GM19099 (cell line): ENCODE measurements around the gene CYB5D1.

Experiments used
- POLR2A ChIP-seq: IDR thresholded peaks from 3 replicates; pipeline ENCODE4 v1.6.1; 2011; ENCODE audit warnings: low read depth; ENCODE audit not compliant: insufficient read length; ENCODE audit errors: extremely low read depth

The CYB5D1 gene

DNA sequence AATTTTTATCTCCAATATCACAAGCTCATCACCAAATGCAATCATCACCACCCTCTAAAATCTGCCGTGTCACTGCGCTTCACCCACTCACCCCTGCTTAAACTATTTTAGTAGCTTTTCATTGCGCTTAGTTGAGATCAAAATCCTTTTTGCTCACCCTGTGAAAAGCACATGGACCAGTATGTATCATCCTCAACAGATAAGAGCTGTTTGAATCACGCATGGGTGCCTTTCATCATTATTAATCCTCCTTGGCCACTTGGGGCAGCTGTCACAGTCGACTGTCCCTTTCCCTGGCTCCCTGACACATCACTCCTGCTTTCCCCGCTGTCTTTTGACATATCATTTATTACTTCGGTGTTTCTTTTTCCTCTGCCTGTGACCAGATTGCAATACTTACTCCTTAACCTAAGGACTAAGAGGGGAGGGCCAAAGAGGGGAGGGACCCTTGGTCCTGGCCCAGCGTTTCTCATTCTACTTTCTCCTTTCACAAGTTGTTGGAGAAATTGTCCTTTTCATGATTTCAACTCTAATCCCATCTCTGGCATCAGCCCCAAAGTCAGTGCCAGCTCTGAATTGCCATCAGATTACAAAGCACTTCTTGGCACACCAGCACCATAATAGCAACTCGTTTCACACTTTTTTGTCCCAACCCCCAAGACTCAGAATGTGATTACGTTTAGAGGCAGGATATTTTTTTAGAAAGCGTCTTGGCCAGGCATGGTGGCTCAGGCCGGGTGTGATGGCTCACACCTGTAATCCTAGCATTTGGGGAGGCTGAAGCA is 32.4 kb upstream of the CYB5D1 start:
- no peak for TF ChIP-seq POLR2A

DNA sequence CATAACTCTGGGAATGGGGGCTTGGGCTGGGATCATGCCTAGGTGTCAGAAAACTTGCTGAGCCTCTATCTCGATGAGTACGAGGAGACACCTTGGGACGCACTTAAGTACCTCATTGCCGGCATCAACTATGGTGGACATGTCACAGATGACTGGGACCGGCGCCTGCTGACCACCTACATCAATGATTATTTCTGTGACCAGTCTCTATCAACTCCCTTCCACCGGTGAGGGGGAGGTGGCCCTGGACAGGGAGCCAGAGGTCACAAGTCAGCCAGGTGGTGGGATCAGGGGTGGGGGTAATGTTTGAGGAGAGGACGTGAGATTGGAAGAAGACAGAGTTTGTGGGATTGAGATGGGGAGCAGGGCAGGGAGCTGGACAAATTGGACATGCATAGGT is 27.2 kb upstream of the CYB5D1 start:
- no peak for TF ChIP-seq POLR2A

DNA sequence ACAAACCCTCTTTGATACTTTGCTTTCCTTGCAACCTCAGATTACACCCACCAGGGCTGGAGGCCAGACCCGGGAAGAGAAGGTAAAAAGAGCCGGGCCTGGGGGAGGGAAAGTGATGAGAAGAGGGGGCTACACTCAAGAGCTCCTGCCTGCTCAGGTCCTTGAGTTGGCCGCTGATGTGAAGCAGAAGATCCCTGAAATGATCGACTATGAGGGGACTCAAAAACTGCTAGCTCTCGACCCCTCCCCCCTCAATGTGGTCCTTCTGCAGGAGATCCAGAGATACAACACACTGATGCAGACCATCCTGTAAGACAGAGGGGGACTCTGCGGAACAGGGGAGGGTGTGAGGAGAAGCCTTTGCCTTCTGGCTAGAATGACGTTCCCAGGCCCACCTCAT is 26.6 kb upstream of the CYB5D1 start:
- no peak for TF ChIP-seq POLR2A

DNA sequence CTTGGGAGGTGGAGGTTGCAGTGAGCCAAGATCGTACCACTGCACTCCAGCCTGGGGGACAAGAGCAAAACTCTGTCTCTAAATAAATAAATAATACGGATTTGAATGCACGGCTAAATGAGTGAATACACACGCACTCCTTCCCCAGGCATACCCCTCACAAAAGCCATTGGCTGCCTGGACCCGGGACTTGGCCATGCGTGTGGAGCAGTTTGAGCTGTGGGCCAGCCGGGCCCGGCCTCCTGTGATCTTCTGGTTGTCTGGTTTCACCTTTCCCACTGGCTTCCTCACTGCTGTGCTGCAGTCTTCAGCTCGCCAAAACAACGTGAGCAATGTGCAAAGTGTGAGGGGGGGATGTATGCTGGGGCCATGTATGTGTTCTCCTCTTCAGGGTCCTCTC is 25.4 kb upstream of the CYB5D1 start:
- TF ChIP-seq POLR2A = no peak

DNA sequence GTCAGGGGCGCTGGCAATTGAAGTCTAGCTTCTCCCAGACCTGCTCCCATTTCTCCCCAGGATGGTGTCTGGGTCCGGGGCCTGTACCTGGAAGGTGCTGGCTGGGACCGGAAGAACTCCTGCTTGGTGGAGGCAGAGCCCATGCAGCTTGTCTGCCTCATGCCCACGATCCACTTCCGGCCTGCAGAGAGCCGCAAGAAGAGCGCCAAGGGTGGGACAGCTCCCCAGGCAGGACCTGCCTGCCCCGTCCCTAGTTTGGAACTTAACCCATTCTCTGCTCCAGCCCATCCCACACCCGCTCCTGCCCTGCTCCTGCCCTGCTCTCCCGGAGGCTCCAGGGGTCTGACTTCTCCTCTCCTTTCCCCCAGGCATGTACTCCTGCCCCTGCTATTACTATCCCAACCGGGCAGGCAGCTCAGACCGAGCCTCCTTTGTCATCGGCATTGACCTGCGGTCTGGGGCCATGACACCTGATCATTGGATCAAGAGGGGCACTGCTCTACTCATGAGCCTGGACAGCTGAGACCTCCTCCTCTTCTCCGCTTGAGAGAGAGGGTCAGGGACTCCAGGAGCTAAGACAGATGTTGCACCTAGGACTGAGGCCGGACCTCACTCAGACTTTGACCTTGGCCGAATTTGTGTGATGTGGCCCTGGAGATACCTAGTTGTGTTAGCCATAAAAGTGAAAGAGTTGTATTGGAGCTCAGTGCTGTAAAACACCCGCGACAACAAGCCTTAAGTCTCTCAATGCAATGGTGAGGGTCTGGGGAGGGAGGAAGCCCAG is 24.6 kb upstream of the CYB5D1 start:
- no peak for TF ChIP-seq POLR2A

DNA sequence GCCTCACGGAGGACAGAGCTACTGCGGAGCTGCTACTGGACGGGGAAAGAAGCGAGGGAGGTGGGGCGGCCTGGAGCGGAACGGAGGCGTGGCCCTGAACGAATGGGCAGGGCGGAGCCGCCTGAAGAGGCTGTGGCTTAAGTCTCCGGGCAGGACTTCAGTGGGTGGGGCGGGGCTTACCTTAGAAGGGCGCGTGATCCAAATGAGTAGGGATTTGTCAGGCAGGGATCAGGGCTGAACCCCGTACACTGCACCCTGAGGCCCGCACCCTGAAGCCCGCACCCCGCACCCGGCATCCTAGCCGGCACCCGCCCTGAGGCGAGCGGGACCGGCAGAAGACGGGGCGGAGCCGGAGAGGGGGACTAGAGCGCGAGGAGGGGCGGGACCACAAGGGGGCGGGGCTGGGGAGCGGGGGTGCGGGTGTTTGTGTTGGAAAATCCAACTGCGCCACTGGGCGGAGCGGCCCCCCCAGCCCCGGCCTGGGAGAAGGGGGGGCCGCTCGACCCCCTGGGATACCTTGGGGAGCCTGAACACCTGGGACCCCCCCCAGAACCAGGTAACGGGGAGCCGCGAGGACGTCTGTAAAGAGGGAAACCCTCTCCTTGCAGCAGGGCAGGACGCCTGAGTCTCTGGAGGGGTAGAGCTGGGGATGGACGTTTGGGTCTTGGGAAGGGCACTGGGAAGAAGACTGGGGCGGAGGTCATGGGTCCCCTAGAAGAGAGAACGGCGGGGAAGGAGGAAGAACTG is 23.8 kb upstream of the CYB5D1 start, which contains the start of gene KDM6B:
Gene KDM6B, plus strand, starts transcription at position 423 of the 747 bp plus-strand sequence. CDS start 11,338 bp downstream, outside the sequence.
- TF ChIP-seq POLR2A = no peak

DNA sequence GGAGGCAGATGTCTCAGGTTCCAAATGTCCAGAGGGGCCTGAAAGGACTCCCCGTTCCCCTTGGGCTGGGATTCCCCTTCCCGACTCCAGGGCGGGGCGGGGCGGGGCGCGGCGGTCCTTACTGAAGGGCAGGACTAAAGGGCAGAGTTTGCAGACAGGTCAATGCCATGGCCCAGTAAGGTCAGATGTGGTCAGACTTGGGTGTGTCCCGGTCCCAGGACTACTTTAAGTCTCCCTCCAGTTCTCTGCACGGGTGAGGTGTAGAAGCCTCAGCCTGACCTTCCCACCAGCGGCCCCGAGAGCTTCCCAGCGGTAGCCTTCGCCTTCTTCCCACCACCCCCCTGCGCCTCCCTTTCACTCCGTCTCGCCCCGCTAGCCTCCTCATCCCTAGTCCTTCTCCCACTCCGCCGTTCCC is 23.3 kb upstream of the CYB5D1 start:
- no peak for TF ChIP-seq POLR2A

DNA sequence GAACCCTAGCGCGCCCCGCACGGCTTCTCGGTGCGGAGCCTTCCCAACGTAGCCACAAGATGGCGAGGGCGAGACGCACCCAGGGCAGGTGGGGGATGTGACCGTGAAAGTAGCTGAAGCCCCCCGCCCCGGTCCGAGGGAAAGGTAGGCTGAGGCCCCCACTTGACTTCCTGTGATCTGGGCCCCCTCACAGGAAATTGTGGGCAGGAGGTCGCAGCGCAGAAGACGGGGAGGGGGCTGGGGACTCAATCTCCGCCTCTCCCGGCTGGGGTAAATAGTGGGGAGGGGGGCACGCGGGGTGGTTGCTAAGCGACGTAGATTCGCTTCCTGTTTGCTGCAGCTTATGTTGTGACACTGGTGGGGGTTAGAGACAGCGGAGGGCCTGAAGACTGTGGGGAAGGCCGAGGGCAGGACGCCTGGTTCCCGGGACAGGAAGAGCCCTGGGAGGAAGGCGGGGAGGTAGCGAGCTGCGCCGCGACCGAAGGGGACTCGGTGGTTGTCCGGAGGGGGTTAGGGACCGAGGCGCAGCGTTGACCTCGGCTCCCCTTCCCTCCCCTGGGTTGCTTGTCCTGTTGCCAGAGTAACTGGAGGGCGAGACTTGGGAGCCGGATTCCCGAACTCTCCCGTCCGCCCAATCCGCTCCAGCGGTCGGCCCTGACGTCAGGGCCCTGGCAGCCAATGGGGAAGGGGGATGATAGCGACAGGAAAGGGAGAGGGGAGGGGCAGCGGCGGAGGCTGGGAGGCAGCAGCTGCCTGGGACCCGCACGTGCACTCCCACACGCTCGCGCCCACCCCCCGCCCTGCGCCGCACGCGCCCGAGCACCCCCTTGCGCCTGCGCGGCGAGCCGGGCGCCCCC is 22.6 kb upstream of the CYB5D1 start:
- no peak for TF ChIP-seq POLR2A

DNA sequence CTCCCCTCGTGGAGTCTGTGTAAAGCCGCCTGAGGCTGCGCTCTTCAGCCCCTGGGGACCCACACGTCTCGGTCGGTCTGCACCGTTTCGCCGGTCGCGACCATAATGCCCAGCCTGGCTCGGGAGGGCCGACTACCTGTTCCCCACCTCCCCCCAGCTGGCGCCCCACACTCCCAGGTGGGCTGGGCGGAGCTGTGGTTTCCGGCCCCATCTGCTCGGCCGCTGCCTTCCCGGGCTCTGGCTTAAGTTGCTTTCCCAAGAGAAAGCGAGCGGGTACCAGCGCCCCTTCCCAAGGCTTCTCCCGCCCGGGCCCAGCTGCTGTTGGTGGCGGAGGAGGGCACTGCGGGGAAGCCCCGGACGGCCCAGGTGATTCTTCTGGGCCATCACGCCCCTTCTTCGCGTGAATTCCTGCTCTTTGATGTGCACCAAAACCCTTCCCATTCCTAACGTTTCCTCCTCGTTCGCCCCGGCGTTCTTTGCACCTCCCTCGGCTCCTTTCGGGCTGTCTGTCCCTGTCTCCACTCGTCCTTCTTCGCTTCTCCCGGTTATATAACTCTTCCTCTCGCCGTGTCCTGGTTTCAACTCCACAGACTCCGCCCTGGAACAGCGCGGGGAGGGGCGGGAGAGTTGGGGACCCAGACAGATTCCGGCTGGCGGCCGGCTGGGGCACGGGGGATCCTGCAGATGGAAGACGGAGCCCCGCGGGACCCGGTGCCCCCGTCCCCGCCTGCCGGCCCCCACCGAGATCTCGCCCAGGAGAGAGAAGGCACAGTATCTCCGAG is 21.8 kb upstream of the CYB5D1 start:
- peak; percentile 43 for TF ChIP-seq POLR2A

DNA sequence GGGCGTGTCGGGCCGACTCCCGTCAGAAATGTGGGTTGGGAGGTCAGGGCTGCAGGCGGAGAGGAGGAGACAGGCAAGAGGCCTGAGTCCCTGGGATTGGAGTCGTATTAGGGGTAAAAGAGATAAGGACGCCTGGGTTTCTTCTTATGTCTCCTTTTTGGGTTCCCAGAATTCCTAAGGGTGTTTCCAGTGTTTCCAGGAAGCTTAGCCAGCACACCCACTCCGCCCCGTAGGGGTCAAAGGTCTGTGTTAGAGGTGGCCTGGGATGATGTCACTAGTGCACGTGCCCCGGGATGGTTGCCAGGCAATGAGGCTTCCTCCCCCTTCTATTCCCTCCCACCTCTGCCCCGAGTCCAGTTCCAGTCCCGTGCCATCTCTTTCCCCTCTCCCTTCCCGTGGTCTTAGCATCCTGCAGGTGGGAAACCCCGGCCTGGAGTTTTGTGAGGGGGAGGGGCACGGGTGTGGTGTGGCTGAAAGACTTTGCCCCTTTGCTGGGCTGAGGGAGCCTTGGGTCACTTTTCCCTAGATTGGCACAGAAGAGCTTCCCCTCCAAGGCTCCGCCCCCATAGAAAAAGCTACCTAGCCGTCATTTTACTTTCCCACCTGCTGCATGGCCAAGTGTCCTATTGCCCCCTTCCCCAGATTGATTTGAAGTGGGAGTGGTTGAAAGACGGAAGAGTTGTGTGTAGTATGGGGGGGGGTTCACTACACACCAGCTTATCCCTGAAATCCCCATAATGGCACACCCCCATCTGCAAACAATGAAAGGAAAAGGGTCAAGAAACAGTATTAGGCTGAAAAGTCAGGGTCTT is 21.0 kb upstream of the CYB5D1 start:
- no peak for TF ChIP-seq POLR2A

DNA sequence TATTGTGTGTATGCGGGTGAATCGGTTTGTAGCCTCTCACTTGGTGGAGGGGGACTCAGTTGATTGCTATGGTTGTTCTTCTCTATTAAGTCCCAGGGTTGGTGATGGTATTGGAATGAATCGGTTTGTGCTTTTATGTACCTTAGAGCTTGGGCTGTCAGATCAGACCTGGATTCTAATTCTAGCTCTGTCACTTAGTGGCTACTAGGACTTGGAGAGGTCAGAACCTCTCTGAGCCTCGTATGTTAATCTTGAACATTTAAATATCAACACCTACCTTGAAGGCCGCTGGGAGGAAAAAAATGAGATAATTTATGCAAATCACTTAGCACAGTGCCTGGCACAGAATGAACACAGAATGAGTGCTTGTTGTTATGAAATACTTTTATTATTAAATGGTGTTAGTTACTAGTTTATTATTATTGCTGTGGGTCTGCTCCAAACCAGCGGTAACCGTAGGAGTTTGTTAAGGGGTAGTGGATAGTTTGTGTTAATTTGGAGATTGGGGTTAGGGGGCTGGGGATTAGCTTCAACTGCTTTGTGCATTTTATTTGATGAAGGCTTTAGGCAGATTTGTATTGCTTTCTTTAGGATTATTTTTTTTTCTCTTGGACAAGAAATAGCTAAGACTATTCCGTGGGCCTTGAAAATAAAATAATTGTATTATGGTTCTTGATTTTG is 20.3 kb upstream of the CYB5D1 start:
- TF ChIP-seq POLR2A = peak; percentile 27

DNA sequence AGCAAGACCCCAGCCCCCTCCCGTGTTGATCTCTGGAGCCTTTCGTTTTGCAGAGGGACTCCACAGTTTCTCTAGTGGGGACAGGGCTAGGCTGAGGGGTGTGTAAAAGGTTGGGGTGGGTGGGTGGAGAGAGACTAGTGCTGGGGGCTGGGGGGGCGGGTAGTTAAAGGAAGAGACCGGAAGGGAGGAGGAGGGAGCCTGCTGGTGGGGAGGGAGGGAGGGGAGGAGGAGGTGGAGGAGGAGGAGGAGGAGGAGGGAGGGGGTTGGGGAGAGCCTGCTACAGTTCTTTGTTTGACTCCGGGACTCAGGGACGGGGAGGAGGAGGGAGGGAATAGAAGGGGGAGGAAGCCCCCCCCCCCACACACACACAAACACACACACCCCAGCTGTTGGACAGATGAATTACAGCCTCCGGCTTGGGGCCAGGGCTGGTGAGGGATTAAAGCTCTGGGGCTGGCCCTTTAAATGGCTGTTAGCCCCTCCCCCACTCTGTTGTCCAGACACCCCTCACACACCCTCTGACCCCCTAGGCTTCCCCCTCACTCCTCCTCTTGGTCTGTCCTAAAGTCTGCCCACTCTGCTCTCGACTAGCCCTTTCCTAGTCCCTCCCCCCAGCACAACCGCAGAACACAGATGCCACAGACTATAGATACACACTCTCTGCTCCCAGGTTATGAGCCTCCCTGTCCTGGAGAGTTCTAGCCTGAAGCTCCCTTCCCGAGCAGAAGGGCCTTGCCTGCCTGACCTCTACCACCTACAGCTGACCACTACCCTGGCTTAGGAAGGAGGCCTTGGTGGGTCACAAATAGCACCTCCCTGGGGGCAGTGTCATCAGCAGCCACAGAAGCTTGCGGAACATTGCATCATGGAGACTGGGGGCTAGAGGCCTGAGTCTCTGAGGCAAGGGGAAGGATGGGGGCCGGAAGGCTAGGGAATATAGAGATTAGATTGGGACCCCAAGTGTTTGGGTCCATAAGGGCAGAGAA is 19.4 kb upstream of the CYB5D1 start:
- no peak for TF ChIP-seq POLR2A
